GM19240 (cell line): Measurements from ENCODE around the gene DCC.

Source experiments
- DNase-seq: peaks from one replicate; pipeline ENCODE4 v3.0.0; 2011; ENCODE audit warnings: low spot score; ENCODE audit not compliant: insufficient read length

Gene DCC

DNA sequence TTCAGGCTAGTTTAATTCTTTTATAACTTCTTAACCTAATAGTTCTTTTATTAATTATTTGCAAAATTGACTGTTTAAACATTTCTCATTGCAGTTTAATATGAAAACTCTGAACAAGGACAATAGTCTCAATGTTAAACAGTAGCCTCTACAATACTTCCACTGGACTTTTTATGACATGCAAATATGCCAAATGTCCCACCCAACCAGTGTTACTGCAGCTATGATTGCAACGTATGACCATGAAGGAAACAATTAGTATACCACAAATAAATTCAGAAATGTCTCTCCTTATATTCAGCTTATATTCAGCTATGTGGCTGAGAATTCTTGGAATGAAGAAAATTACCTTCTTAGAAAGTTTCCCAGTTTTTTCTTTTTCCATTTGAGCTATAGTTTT is 688.6 kb downstream of the DCC start:
- no peak for DNase-seq

- no peak for DNase-seq
These were observed 693.1 kb downstream of the DCC start for GRCh38 chr18:53033128-53033527.

DNA sequence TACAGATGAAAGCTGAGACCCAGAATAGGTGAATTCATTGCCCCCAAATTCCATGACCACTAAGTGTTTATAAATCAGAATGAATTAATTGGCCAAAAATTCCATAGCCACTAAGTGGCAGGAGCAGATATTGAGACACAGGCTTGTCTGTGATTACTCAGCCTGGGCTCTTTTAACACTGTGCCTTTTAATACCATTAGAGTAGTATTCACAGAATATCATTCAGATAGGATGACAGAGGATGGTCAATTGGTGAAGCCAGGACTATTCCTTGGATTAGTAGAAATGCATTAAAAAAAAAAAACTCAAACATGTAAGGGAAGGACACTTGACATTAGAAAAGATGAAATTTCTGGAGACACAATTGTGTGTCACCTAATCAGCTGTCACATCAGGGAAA is 698.6 kb downstream of the DCC start:
- no peak for DNase-seq

GRCh38 chr18:53040286-53040685 is 700.3 kb downstream of the DCC start:
- DNase-seq = no peak

DNA sequence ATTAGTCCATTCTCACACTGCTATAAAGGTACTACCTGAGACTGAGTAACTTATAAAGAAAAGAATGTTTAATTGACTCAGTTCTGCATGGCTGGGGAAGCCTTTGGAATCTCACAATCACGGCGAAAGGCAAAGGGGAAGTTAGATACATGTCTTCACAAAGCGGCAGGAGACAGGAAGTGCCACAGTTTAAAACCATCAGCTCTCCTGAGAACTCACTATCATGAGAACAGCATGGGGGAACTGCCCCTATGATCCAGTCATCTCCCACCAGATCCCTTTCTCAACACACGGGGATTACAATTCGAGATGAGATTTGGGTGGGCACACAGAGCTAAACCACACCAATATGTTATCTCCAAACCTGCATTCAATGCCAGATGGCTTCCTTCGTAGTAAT is 716.1 kb downstream of the DCC start:
- DNase-seq = no peak

- DNase-seq = no peak
These were observed 730.8 kb downstream of the DCC start for GRCh38 chr18:53070788-53071187.

GRCh38 chr18:53080687-53081086 is 740.7 kb downstream of the DCC start:
- DNase-seq = no peak

DNA sequence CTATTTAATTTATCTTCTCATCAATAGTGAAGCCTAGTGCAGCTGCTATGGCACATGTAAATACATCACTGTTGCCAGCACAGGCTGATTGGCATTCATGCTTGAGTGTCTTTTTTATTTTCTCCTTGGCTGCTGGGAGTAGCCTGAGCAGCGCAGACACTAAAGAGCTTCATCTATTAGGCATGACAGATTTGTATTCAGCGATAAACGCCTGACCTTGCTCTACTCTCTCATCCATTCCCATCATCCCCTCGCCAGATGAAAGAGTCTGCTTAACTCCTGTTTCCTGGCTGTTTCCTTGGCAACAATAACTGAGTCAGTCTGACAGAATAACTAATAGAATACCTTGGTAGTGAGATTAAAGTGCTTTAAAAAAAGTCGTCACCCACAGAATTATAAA is 753.6 kb downstream of the DCC start:
- no peak for DNase-seq

- no peak for DNase-seq
These were observed 761.6 kb downstream of the DCC start for GRCh38 chr18:53101536-53102105.

GRCh38 chr18:53114441-53114840 is 774.4 kb downstream of the DCC start:
- no peak for DNase-seq

DNA sequence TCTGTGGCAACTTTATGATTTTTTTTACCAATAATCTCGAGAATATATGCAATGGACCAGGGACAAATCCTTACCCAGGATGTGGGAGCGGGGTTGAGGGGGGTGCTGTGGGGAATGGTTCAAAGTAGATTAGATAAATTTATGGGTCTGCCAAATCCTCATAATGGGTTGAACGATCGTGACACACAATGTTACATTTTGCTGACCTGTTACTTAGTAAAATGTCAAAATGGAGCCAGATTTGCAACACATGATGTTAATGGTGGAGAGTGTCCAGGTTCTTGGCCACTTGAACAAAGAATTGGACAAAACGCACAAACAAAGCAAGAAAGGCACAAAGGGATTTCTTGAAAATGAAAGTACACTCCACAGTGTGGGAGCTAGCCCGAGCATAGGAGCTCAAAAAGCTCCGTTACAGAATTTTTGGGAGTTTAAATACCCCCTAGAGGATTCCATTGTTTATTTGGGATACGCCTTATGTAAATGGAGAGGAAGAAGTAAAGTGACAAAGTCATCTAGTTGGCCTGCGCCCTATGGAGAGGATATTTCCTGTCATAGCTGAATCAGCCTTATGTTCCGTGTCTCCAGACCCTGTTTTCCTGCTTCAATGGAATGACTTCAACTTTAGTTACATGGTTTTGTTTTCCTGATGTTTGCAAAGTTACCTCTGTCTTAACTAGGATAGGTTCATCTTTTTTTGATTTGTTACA is 776.0 kb downstream of the DCC start:
- DNase-seq = no peak

DNA sequence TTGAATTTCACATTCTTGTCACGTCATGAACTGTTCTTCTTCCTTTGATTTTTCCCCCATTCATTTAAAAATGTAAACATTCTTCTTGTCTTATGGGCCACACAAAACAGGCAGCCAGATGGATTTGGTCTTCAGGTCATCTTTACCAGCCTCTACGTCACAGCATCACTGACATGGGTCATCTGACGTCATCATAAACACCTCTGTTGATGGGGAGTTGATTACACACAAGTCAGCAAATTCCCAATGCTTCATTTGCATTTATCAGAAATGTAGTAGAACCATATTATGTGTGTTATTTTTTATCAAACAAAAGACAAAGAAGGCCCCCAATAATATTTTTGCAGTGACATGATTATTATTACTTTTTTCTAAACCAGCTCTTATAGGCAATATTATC is 777.9 kb downstream of the DCC start:
- no peak for DNase-seq

- DNase-seq = no peak
These were observed 786.2 kb downstream of the DCC start for GRCh38 chr18:53126210-53126609.

GRCh38 chr18:53131001-53131400 is 791.0 kb downstream of the DCC start:
- no peak for DNase-seq

DNA sequence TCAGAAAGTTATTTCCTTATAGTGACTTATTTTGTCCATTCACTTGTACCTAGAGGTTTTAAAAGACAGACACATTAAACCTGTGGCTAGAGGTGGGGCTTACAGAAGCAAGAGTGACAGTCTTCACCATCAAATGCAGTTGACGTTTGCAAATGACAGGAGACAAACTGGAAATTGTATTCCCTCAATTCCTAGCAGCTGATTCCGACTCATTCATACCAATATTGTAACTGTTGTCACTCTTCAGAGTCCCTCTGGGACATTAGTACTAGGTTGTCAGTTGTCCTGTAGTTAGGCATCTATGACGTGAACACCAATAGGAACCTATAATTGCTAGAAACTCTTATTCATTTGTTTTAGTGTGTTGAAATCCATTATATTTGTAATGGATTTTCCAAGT is 794.7 kb downstream of the DCC start:
- DNase-seq = no peak

GRCh38 chr18:53135654-53136053 is 795.7 kb downstream of the DCC start:
- no peak for DNase-seq

DNA sequence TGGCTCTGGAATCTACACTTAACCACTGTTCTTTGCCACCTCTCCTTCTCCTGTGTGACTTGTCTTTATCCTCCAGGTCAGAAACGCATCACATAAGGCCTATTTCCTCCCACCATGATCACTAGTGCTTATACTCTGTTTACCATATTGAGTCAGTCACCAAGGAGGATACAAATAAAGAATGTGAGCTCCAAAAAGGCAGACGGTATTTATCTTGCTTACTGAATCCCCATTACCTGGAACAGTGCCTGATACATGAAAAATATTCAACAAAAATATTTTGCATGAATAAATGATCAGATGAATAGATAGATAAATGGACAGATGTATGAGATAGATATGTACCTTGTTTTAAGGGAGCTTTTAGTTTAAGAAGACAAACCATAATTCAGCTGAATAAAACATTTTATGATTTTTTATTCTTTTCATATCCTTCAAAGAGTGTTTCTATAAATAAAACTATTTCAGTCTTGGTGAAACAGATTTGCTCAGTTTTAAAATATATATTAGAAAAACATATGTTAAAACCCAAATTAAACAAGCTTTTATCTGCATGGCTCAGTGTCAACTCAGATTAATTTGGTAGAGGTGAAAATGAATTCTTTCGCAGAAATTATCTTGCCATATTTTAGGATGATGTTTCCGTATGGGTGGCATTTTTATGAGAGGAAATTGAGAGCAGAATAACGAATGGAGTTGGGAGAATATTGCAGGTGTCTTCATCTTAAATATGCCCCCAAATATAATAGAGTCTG is 799.9 kb downstream of the DCC start:
- DNase-seq = no peak

GRCh38 chr18:53142005-53142404 is 802.0 kb downstream of the DCC start:
- no peak for DNase-seq

DNA sequence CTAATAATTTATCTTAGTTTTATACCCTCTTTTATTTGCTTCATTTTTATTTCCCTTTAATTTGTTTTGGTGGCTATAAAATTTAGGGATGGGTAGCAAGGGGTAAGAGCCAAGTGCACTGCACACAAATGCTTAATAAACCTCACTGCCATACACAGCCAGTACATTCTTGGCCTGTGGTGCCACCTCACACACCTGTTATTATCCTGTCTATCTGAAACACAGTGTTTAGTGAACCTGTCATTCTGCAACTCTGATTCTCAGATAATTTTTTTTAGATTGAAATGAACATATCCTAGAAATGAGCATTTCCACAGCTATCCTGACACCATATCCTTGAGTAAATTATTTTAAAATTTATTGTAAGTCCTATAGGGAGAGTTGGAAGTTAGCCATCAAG is 807.5 kb downstream of the DCC start:
- no peak for DNase-seq

DNA sequence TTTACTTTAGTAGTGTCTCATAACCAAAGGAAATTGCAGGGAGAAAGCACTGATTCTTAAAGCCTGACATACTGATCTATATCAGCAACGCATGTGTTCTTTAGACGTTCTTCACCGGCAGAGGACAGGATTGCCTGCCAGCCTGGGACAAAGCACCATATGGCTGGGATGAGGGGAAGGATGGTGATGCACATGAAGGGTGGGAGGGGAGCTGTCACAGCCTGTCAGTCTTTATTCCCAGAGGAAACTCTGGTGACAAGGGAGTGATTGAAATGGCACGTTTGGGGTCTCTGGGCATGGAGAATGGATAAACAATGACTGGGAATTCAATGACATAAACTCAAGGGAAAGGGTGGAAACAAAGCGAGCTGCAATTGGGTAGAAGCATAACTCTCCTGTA is 808.1 kb downstream of the DCC start:
- no peak for DNase-seq

- DNase-seq = no peak
These were observed 812.5 kb downstream of the DCC start for GRCh38 chr18:53152476-53152875.

GRCh38 chr18:53153281-53153680 is 813.3 kb downstream of the DCC start:
- no peak for DNase-seq

GRCh38 chr18:53153800-53154199 is 813.8 kb downstream of the DCC start:
- no peak for DNase-seq
